OCI-LY1 (cell line): ENCODE data around the gene ZBTB20.

Experiments
- CTCF ChIP-seq: fragments of 200-600 bp; sonication (generic), shearing (Covaris generic); IDR thresholded peaks from 2 replicates; pipeline ENCODE4 v1.5.1; 2017; ENCODE audit warnings: mild to moderate bottlenecking, antibody characterized with exemption, low read length, moderate library complexity, mixed read lengths
- EZH2 ChIP-seq: fragments of 200-600 bp; sonication (generic), shearing (Covaris generic); IDR thresholded peaks from 2 replicates; pipeline ENCODE4 v1.8.0; 2017; ENCODE audit warnings: borderline replicate concordance, mixed run types, mild to moderate bottlenecking, antibody characterized with exemption, low read length, moderate library complexity, mixed read lengths

- TF ChIP-seq CTCF (no peak), EZH2 (no peak)
Measured at GRCh38 chr3:114351123-114351821, 795.8 kb downstream of the ZBTB20 start.
